Measurements from ENCODE around the gene OTULIN.

The OTULIN gene

DNA sequence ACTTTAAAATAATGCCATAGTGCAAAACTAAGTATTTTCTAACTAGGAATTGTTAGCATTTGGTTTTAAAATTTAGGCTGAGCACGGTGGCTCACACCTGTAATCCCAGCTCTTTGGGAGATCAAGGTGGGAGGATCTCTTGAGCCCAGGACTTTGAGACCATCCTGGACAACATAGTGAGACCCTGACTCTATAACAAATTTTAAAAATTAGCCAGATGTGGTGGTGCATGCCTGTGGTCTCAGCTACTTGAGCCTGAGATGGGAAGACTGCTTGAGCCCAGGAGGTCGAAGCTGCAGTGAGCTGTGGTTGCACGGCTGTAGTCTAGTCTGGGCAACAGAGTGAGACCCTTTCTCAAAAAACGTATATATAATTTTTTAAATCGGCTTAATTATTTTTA, 4.9 kb downstream of the OTULIN start:
- no peak for DNase-seq

DNA sequence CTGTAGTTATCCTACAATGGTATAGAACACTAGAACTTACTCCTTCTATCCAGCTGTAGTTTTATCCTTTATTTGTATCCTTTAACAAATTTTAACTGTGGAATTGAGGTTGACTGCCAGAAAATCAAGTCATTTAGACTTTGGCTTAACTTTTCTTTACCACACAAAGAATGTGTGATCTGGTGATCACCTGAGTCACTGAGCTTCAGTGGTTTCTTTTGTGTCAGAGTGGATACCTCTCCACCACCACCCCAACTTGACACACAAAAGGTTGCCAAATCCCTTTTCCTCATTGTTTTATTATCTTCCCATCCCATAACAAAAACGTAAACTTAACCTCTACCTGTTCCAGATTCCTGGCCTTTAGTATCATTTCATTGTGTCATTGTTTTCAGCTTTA, 5.5 kb downstream of the OTULIN start:
- DNase-seq, result no peak

DNA sequence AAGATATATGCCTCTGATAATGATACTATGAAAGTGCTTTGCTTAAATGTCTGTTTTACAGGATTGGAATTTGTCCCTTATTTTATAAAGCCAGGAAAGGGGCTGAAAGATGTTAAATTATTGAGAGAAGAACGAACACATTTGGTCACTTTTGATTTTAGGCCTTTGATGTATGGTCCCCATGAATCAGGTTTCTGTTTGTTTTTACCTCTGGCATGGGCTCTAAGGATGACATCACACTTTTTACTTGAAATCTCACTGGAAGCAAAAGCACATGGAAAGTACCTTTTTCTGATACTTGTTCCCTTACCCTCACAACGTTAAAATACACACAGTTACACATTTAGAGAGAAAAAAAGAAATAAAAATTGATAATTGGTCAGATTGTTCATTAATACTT, 6.9 kb downstream of the OTULIN start:
- DNase-seq, result no peak

DNA sequence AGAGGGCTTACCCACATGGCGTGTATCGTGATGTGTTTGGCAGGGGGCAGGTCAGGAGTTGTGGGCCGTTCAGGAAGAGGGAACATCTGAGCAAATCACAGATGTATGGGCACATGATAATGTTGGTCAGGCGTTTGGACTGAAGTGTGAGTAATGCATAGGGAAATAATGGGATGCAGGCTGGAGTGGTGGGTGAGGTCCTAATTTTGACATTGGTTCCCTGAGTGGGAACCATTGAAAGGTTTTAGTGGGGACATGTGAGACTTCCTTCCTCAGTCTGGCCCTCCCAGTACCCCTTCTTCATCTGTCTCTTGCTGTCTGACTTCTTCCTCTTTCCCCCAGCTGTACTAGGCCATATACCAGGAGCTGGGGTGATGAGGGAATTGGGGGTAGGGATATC, 7.6 kb downstream of the OTULIN start:
- DNase-seq, result no peak

GRCh38 chr5:14672484-14673394, 8.2 kb downstream of the OTULIN start:
- DNase-seq, result no peak

GRCh38 chr5:14673443-14673842, 8.9 kb downstream of the OTULIN start:
- no peak for DNase-seq

DNA sequence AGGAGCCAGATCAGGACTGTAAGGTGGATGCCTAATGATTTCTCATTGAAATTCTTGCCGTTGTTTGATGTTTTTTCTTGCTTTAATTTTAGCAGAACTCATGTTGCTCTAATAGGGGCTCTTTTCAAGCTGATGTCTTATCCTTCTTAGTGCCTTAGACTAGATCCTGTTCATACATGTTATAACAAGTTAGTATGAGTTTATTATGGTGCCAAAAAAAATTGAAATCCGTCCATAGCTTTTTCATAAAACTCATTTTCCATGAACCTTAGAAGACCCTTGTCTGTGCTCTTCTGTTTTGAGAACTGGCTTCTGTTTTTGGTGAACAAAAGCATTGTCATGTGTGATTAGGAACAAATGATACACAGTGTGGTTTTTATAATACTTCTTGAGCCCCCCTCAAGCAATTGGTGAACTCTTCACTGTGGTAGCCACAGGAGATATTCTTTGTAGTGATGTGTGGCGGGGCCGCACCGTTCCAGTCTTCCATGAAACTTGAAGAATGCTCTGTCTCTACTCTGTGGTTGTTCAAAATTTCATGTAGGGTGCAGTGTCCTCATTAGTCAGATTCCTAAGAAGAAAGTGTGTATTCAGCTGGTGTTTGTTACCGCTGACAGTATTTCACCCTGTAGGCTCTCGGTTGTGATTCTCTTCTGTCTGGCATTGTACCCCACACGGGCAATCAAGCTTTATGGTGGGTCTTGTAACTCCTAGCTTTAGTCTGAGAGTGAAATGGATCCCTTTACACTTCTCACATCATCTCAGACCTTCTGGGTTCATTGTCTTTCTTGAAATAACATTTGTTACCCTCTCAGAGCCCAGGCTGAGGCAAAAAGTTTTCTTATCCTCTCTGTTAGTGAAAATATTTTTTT, 10.7 kb downstream of the OTULIN start:
- no peak for DNase-seq

- DNase-seq, result no peak
These were observed 11.4 kb downstream of the OTULIN start for GRCh38 chr5:14675865-14676300.

DNA sequence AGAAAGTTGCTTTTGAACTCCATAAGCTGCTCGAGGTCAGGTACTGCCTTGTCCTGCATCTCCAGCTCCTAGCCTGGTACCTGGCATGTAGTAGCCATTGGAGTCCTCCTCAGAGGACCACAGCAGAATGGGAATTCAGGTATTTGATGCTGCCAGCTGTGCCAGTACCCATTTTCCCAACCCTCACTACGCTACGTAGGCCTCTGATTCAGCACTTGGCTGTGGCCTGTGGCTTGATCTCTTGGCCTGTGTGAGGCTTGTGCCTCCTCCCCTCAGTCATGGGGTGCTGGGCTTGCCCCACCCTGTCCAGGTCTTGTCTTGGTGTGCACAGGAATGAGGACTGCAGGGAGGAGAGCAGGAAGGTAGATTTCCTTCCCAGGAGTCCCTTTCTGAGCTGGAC, 11.8 kb downstream of the OTULIN start:
- peak; percentile 40 for DNase-seq

DNA sequence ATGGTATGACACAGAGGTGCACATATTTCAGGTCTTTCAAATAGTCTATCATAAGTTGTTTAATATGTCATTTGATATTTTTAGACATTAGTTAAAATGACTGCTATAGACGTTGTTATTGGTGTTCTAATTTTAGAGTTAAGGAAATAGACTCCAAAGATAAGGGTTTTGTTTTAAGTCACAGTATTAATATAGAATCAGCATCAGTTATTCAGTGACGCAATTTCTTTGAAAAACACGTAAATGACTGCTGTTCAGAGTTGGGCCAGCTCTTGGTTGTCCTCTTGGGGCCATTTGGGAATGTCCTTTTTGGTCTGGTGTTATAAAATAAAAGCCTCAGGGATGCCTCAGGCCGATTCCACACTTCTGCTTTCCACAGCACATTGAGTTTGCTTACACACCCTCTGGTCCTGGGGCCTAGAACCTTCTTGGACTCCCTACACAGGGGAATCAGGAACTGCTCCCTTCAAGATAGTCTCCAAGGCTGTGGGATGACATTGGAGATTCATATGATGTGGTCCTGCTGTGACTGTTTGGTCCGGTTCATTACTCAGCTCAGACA, 14.3 kb downstream of the OTULIN start:
- DNase-seq, result no peak

DNA sequence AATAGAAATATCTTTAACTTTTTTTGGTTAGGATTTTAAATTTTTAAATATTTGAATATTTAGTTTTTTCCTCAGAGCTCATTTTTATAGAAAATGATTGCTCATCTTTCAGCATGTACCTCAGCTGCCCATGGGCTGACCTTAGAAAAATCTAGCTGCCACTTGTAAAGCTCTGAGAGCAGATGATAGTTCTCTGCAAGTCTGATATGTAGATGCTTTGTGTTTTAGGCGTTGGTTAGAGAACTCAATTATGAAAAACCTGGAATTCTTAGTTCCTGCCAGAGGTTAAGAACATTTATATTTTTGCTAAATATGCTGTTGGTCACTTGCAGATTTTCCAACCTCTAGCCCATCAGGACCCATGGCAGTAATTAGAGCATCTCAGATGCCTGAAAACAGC, 15.1 kb downstream of the OTULIN start:
- no peak for DNase-seq

- DNase-seq, result no peak
These were observed 16.8 kb downstream of the OTULIN start for GRCh38 chr5:14681236-14681752.

GRCh38 chr5:14683906-14684455, 19.5 kb downstream of the OTULIN start:
- DNase-seq, result no peak

- DNase-seq, result no peak
These were observed 20.2 kb downstream of the OTULIN start for GRCh38 chr5:14684757-14685156.

DNA sequence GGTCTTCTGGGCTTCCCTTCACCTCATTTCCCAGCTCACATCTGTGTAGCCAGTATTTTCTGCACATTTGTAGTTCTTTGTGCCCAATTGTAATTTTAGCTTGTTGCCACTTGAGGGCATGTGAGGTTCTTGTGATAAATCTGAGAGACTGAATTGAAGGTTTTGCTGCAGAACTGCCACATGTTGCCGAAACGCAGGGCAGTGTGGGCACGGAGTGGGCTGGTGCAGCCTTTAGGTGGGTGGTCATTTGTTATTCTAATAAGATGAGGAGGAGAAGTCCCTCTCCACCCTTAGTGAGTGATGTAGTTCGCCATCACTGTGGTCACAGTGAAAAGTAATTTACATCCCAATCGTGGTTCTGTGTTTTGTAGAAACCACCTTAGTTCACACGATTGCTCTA, 21.2 kb downstream of the OTULIN start:
- peak; percentile 49 for DNase-seq

GRCh38 chr5:14686517-14686916, 22.0 kb downstream of the OTULIN start:
- DNase-seq, result no peak

DNA sequence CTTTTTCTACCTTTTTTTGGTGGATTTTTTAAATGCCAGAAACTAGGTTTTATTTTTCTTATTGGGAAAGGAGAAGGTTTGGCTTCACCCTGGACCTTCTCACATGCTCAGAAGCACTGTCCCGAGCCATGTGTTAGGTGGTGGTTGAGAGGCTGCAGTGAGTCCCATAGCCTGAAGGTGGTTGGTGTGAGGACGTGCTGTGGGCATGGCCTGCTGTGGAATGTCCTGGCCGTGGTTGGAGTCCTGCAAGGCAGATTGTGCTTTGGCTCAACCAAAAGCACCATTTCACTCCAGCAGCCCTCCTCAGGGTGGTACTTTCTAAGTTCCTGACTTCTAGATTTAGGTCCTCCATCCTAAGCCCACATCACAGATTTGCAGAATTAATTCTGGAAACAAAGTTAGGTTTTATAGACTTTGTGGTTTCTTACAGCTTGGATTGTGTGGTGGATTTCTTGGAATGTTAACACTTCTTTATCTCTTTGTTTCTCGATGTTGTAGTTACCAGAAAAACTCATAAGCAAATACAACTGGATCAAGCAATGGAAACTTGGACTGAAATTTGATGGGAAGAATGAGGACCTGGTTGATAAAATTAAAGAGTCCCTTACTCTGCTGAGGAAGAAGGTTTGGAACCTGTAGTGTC, 22.6 kb downstream of the OTULIN start:
- no peak for DNase-seq

- no peak for DNase-seq
These were observed 28.6 kb downstream of the OTULIN start for GRCh38 chr5:14693070-14693469.

DNA sequence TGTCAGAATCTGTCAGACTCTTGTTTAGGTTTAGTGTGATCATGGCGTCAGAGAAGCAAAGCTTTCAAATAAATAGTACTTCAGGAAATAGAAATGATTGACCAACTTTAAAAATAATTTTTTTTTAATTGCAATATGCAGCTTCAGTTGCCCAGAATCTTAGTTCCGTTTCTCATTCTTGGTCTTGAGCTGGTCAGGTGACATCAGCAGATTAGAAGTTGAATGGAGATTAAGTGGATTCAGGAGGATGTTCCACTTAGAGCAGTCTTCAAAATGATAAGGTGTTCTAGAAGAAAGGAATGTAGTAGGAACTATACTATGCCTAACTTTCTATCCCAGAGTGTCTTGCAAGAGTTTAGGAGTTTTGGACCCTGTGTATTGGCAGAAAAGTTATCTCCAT, 30.6 kb downstream of the OTULIN start:
- DNase-seq, result no peak

DNA sequence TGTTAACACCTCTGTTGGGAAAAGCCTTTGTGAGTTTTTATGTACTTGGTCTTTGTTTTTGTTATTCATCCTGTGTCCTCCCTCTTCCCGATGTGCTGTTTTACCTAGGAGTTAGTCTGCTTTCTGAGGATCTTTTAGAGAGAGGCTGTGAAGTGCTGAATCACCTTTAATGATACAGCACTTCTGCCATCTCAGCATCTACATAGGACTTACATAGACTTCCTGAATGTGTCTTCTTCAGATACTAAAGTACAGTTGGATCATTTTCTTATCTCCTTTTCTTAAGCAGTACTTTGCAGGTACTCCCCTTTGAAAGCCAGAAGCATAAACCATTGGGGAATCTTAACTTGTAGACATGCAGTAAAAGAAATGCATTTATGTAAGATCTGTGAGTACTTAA, 31.5 kb downstream of the OTULIN start:
- DNase-seq, result no peak

DNA sequence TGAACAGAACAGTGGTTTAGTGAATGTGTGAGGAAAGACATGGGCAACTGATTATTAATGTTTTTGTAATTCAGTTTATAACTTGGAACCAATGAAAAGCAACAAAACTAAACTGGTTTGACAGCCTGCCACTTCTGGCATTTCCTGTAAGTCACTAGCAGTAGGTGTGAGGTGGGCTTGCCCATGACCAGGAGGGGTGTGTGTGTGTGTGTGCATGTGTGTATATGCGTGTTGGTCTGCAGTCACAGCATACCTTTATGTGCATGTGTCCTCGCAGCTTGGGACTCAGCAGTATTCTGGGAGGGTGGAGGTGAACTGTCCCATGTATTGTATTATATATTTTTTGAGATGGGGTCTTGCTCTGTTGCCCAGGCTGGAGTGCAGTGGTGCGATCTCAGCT, 32.3 kb downstream of the OTULIN start:
- DNase-seq, result no peak

- no peak for DNase-seq
These were observed 34.0 kb downstream of the OTULIN start for GRCh38 chr5:14698495-14698894.

- DNase-seq, result no peak
These were observed 34.6 kb downstream of the OTULIN start for GRCh38 chr5:14699159-14699558.
